GM19452 (cell line): Measurements from ENCODE around the gene RABAC1.
"Not testable (repeated sequence)": the region's sequence is repeated elsewhere in the genome, so short reads cannot be mapped to it uniquely, and the experiment has no call there.

Experiments
- ATAC-seq: cut with Tn5 transposase; IDR thresholded peaks from one replicate; pipeline ENCODE4 v1.9.1; 2021; ENCODE audit not compliant: unreplicated experiment

Gene RABAC1

DNA sequence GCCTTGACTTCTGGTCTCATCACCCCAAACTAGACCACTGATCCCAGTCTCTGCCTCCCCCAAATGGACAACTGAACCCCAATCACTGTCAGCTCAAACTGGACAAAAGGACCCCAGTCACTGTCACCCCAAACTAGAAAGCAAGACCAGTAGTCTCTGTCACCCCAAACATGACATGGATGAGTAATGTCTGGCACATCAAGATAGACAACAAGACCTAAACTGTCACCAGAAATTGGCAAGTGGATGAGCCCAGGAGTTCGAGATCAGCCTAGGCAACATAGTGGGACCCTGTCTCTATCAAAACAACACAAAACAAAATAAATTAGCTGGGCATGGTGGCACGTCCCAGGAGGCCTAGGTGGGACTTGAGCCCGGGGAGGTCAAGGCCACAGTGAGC is 12.0 kb downstream of the RABAC1 start:
- no peak for ATAC-seq

DNA sequence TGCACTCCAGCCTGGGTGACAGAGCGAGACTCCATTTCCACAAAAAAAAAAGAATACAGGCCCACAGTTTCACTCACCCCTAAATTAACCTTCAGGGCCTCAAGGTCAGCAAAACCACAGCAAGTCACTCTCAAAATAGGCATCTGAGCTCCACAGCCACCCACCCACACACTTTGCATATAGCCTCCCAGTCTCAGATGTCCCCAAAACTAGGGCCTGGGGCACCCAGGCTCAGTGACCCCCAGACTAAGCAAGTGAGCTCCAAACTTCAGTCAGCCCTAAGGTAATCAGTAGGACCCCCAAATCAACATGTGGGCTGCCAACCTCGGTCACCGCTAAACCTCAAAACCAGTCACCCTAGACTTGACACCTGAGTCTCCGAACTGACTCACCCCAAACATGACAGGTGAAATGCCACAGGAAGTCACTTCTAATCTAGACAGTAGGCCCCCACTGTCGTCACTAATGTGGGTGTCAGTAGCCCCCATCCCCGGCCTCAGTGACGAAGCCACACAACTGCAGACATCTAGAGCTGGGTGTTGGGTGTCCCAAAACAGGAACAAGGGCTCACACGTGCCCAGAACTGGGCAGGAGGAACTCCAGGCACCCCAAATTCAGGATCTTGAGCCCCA is 13.9 kb downstream of the RABAC1 start:
- peak; percentile 73 for ATAC-seq

- ATAC-seq = no peak
Measured at GRCh38 chr19:41944336-41944735, 14.8 kb downstream of the RABAC1 start.

- ATAC-seq = no peak
Measured at GRCh38 chr19:41941410-41942202, 17.5 kb downstream of the RABAC1 start.

DNA sequence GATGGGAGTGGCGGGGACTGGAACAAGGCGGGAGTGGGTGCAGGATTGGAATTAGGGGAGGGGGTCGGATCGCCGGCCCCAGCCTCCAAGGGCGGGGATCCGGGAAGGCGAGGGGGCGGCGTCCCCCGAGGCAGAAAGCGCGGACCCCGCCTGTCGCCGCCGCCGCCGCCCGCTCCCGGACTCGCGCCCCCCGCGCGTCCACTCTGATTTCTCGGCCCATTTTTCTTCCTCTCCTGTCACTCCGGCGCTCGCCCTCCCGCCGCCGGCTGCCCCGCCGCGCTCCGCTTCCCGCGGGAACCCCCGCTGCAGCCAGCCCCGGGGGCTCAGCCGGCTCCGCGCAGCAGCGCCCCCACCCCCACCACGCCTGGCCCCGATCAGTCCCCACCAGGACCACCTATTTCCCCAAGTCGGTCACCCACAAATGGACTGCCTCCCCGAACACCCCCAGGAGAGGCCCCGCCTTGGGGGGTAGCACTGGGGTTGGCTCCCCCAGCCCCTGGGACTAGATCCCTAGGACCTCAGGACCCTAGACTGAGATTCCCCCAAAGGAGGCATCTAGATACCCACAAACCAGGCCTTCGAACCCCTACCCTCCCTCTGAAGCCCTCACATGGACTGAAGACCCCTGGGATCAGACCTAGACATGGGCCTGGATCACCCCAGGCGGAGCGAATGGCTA is 18.3 kb downstream of the RABAC1 start:
- no peak for ATAC-seq

DNA sequence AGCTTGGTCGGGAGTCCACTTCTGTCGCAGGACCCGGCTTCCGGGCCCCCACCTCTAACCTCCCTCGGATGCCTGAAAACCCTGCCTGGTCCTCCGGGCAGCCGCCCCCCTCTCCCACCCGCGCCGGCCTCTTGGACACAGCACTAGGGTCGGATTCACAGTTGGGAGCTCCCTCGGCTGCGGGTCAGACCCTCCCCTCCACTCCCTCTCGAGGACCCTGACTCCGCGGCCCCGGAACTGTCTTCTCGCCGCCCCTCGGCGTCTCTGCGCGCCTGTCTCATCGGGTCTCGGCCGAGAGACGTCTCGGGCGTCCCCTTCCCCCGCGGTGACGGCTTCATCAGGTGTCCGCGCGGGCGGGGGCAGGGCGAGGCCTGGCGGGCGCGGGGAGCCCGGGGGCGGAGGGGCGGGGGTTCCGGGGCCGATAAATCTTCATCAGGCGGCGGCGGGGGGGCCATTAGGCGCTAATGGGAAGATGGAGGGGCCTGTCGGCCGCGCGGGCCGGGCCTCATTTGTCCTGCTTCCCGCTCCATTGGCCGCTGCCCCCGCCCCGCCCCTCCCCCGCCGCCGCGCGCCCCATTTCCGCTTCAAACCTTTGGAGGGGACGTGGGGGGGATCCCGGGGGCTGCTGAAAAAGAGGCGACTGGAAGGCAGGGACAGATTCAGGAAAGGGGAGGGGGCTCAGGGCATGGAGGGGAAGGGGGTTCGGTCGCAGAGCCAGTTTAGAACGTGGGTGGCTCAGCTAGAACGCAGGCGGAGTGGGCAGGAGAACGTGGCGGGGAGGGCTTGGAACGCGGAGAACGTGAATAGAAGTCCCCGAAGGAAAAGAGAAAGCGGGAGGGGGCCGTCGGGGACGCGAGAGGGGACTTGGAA is 19.0 kb downstream of the RABAC1 start:
- ATAC-seq = no peak

DNA sequence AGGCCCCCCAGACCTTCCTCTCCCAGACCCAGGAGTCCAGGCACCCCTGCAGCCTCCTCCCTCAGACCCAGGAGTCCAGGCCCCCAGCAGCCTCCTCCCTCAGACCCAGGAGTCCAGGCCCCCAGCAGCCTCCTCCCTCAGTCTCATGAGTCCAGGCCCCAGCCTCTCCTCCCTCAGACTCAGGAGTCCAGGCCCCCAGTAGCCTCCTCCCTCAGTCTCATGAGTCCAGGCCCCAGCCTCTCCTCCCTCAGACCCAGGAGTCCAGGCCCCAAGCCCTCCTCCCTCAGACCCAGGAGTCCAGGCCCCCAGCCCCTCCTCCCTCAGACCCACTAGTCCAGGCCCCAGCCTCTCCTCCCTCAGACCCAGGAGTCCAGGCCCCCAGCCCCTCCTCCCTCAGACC is 19.9 kb downstream of the RABAC1 start:
- not testable (repeated sequence) for ATAC-seq

DNA sequence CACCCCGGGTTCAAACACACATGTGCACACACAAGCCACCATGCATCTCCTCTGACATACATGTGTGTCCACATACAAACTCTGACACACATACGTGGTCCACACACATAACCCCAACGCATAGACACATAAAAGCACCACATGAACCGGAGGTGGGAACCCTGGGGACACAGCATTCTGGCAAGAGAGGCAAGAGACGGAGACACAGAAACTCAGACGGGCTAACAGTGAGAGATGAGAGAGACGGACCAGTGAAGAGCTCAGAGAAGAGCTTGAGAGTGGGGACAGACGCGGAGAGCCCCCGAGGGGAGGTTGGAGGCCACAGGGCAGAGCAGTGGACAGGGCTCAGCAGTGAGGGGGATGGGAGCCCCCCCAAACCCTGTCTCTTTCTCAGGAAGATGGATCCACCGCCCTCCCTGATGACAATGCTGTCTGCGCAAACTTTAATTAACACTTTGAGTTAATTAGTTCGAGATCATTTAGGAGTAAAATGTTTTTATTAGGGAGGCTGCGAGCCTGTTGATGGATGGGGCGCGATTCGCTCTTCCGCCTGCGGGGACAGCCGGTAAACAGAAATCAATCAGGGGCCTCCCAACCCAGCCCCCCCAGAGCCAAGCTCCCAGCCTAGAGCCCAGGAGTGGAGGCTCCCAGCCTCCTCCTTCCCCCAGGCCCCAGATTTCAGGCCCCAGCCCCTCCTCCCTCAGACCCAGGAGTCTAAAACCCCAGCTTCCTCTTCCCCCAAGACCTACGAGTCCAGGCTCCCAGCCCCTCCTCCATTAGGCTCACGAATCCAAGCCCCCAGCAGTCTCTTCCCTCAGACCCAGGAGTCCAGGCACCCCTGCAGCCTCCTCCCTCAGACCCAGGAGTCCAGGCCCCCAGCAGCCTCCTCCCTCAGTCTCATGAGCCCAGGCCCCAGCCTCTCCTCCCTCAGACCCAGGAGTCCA is 21.3 kb downstream of the RABAC1 start:
- no peak for ATAC-seq

DNA sequence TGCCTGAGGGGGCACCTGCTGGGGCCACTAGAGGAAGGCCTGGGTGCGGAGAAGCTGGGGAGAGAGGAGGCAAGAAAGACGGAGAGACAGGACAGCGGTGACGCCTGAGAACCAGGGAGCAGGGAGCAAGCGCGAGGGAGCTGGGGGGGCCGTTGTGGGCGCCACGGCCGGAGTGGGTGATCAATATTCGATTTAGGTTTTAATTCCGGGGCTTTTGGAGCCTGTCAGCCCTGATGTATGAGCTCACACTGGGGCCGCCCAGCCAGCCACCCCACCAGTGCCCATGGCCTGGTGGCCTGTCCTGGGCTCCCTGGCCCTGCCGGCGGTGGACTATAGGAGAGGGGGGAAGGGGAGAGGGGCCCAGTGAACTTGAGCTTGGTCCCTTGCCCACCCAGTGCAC is 22.2 kb downstream of the RABAC1 start:
- no peak for ATAC-seq

DNA sequence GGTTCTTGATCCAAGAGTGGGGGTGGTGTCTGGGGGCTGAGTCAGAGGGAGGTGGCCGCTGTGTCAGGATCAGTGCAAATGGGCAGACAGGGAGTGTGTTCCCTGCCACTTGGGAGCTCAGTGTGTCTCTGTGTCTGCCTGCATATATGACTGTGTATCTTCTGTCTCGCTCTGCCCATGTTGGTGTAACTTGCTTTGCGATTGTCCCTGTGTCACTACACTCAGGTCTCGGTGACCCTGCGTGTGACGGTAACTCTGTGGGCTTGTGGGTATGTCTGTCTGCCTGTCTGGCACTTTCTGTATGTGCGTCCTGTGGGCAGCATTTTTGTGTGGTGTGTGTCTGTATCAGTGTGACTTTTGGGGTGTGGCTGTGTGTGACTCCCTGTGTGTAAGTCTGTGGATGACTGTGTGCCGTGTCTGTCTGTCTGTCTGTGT is 22.7 kb downstream of the RABAC1 start:
- no peak for ATAC-seq

- ATAC-seq = no peak
Measured at GRCh38 chr19:41935760-41936415, 23.2 kb downstream of the RABAC1 start.

DNA sequence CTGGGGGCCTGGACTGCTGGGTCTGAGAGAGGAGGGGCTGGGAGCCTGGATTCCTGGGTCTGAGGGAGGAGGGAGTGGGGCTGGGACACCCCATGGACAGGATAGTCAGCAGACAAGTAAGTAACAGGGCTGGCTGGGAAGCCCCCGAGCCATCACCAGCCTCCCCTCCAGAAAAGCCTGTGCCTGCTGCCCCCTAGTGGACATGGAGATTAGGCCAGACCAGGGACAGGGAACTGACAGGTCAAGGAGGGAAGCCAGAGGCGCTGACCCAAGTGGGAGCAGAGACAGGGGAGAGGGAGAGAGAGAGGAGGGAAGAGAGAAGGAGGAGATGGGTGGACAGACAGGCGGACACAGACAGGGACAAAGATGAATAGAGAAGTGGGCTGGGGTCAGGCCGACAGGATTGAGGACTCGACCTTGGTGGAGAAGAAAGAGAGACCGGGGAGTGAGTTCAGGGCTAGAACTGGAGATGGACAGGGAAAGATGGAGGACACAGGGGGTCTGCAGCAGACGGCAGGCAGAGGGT is 24.2 kb downstream of the RABAC1 start:
- ATAC-seq = no peak

DNA sequence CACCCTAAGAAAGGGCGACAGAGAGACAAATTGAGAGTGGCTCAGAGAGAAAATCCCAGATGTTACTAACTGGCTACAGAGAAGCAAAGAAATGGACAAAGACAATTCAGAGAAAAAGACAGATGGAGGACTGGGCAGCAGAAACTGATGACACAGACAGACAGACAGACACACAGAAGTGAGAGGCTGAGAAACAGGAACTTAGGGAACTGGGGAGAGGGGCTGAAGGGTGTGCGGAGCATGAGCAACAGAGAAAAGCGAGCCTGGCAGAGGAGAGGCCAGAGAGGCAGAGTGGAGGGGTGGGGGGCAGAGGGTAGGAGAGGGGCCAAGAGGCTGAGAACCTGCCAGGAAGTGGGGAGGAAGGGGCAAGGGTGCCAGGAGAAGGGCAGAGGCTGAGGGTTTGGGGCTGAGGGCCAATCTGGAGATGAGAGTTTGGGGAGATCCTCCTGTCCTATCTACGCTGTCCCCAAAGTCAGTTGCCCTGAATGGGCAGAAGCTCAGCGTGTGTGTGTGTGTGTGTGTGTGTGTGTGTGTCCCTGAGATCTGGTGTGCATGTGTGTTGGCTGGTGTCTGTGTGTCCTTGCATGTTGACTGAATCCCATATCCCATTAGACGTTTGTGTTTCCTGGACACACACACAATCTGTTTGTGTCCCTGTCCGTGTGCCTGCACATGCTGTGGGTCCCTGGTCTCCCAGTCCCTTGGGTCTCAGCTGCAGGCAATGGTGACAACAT is 25.3 kb downstream of the RABAC1 start:
- no peak for ATAC-seq

DNA sequence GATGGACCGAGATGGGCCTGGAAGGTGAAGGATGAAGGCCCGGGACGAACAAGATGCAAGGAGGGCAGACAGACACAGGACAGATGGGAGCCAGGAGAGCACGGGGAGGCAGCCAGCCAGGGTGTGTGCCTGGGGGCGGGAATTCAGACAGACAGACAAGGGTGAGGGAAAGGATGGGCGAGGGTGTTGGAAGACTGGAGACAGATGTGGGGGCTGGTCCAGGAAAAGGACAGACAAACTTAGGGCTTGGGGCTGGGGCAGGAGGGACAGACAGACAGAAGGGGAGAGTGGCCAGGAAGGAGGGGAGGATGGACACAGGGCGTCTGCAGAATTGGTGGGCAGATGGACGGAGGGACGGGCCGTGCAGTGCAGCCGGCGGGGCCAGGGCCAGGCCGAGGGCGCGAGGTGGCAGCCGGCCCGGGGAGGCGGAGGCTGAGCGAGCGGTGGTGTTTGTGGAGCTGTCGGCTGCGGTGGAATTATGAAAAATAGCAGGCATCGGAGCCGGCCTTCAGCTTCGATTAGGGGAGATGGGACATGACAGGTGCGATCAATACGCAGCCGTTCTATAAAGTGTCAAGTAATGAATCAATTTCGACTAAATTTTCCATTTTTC is 26.3 kb downstream of the RABAC1 start:
- ATAC-seq = no peak

GRCh38 chr19:41932259-41932719 is 26.8 kb downstream of the RABAC1 start:
- no peak for ATAC-seq

DNA sequence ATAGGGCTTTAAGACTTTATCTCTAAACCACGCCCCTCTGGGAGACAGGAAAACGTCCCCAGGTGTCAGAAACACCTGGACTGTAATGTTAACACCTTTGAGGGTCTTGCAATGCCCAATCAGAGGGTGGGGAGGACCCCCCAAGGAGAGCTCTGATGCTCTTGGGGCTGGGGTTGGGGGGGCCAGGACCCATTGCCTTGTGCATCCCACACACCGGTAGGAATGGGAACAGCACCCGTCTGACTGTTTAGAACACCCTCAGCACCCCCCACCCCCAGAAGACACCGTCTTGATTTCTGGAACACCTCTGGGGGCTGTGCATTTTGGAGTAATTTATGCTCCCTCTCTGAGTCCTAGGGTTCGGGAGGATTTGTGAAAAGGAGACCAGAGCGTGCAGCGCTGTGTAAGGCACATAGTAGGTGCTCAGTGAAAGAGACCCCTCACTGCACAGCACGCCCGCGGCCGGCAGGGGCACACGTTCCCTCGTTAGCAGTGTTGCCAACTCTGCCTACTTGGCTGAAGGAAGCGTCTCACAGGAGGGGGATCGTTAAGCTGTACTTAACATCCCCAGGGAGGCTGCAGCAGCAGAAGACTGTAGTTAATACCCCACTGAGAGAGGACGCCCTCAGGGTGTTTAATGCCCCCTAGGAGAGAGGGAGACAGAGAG is 28.1 kb downstream of the RABAC1 start:
- ATAC-seq = no peak

- no peak for ATAC-seq
Measured at GRCh38 chr19:41930322-41930722, 28.8 kb downstream of the RABAC1 start.
